KOPT-K1 (cell line): ENCODE measurements around the gene KCTD21.
A peak's percentile ranks its signal among the peaks of the same experiment; 100 is the strongest.
"Not testable (repeated sequence)": the region's sequence is repeated elsewhere in the genome, so short reads cannot be mapped to it uniquely, and the experiment has no call there.

Experiments used
- H3K27ac ChIP-seq: fragments of 200-600 bp; sonication (generic); 2 replicates; pipeline ENCODE4 v1.5.1; 2016; ENCODE audit warnings: antibody characterized with exemption, mild to moderate bottlenecking, low read depth, low read length; ENCODE audit not compliant: poor library complexity, severe bottlenecking
- H3K36me3 ChIP-seq: fragments of 200-600 bp; sonication (generic); 2 replicates; pipeline ENCODE4 v1.5.1; 2017; ENCODE audit warnings: antibody characterized with exemption, mild to moderate bottlenecking, low read length, moderate library complexity; ENCODE audit not compliant: insufficient read depth
- H3K9me3 ChIP-seq: fragments of 200-600 bp; sonication (generic); 2 replicates; pipeline ENCODE4 v1.5.1; 2017; ENCODE audit warnings: antibody characterized with exemption, low read length, mild to moderate bottlenecking; ENCODE audit not compliant: insufficient read depth, poor library complexity, severe bottlenecking

The KCTD21 gene

GRCh38 chr11:78222726-78223125 lies 34.3 kb upstream of the KCTD21 start:
- peaks cover 99% of the 10 kb centered on the region for H3K36me3 ChIP-seq
- H3K9me3 ChIP-seq, H3K27ac ChIP-seq: not testable (repeated sequence)

DNA sequence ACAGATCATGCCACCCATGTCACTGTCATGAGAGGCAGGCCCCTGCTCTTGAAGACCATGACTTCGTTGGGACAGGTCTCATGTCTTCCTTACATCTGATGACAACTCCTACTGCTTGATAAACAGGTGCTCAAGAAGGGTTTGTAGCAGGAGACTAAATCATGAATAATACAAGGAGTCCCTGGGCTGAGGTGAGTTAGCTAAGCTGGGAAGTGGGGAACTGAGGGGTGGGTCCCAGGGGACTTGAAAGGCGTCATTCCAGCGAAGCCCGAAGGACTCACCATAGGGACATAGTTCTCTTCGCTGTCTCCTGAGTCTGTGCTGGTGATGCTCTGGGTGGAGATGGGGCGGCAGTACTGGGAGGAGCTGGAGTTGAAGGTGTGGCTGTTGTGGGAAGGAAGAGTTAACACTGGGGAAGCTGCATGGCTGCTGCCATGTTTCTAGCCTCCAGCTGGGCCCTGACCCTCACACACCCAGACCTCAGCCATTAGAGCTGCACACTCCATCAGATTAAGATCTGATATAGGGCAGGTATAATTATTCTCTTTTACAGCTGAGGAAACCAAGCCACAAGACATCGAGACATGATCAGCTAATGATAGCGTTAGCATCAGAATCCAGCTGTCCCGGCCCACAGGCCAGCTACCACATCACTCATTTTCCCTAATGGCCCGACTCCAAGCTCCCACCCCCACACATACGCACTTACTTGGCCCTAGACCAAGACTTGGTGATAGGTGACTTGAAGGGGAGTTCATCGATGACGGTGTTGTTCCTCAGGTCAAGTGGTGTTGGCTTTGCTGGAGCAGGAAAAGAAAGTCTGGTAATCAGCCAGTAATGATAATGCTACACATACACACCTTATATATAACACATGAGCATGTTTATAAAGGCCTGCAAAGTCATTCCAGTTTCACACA lies 33.2 kb upstream of the KCTD21 start:
- Histone ChIP-seq H3K9me3 (no peaks in the 10 kb centered on the region), H3K27ac (peak overlapping the region; percentile 17), H3K36me3 (peaks cover 99% of the 10 kb centered on the region)

- Histone ChIP-seq H3K36me3 (peaks cover 99% of the 10 kb centered on the region), H3K9me3 (no peaks in the 10 kb centered on the region)
Measured at GRCh38 chr11:78220218-78221157, 32.1 kb upstream of the KCTD21 start.

DNA sequence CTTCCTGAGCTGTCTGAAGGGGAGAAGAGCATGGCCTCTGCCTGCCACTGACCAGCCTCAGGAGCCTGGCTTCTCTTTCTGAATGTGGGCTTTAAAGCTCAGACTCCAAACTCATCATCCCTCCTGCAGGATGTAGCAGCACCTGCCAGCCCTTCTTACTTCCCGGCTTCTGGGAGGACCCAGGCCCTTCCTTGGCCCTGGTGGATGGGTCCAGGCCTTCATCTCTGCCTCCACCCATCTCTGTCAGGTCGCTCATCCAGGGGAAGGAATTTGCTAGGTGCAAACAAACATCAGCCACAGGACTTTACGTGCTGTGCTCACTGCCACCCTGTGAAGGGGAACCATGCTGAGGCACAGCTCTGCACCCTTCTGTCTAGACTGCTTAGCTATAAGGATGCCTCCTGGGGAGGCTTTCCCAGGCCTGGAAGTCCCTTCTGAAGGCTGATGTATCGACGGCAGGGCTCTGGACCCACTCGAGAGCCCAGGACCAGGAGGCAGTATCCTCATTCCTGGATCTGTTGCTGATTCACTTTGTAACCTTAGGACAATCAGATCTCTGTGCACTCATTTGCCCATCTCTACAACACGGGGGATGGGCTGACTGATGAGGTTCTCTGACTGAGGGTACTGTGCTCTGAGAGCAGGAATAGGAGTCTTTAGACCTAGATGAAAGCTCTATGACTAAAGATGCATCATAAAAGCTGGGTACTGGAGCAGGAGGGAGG lies 31.2 kb upstream of the KCTD21 start:
- Histone ChIP-seq H3K27ac (peak overlapping the region; percentile 12), H3K9me3 (no peaks in the 10 kb centered on the region), H3K36me3 (peaks cover 99% of the 10 kb centered on the region)

More at GRCh38 chr11:78220218-78221157, 32.1 kb upstream of the KCTD21 start:
- H3K27ac ChIP-seq = peak overlapping the region; percentile 12

- H3K27ac ChIP-seq = peak overlapping the region; percentile 7
- H3K36me3 ChIP-seq = peaks cover 99% of the 10 kb centered on the region
- H3K9me3 ChIP-seq = no peaks in the 10 kb centered on the region
Measured at GRCh38 chr11:78218707-78219492, 30.5 kb upstream of the KCTD21 start.

DNA sequence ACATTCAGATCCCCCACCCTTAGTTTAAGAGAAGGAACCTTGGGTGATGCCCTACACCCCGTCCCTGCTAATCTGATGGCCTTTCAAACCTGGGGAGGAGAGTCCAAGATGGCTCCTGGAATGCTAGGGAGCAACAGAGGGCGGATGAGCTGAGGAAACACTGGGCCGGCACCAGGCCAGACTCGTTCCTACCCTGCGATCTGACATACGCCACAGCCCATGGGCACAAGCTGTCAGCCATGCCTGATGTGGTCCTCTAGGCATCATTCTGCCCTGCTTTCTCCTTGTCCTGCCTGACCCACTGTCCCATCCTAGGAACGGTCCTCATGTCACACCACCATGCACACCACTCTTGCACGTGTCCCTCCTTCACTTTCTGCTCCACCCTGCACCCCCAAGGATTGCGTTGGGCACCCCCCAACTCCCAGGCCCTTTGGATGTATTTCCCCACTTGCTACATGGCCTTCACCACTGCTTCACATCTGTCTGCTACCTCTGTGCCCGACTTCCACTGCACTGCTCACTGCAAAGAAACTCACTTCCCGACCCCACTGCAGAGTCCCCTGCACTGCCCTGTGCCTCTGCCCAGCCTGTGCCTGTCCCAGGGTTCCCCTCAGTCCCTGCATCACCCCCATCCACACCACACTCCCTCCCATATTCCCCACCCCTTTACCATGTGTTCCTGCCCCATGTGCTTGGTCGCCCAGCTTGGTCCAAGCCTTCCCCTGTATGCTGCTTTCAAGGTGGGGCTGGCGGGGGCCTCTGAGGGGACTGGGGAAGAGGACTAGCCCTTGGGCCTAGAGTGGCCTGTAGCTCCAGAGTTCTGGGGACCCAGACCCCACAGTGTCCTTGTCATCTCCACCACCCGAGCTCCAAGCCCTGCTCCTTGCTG lies 29.5 kb upstream of the KCTD21 start:
- Histone ChIP-seq H3K36me3 (peaks cover 99% of the 10 kb centered on the region), H3K9me3 (no peaks in the 10 kb centered on the region), H3K27ac (peak overlapping the region; percentile 63)

- peak overlapping the region; percentile 63 for H3K27ac ChIP-seq
- peaks cover 94% of the 10 kb centered on the region for H3K36me3 ChIP-seq
- no peaks in the 10 kb centered on the region for H3K9me3 ChIP-seq
Measured at GRCh38 chr11:78216571-78217287, 28.3 kb upstream of the KCTD21 start.

DNA sequence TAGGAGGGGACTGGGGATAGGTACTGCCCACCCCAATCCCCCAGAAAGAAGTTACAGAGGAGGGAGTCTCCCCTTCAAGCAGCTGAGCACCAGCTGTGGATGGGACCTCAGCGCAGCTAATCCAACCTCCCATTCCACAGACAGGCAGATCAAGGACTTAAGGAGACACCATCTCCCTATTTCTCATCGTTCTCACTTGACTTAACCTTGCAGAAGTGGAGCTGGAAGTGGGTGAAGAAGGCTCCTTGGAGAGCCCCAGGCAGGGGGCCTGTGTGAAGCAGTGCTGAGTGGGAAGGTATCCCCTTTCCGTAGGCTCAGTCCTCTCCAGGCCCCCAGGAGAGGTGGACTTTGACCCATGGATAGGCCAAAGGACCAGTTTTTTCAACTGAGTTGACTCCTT lies 27.6 kb upstream of the KCTD21 start:
- H3K27ac ChIP-seq = peak overlapping the region; percentile 63
- peaks cover 87% of the 10 kb centered on the region for H3K36me3 ChIP-seq
- no peaks in the 10 kb centered on the region for H3K9me3 ChIP-seq

- H3K36me3 ChIP-seq = peaks cover 77% of the 10 kb centered on the region
- no peaks in the 10 kb centered on the region for H3K9me3 ChIP-seq
- peak overlapping the region; percentile 63 for H3K27ac ChIP-seq
Measured at GRCh38 chr11:78214331-78215194, 26.1 kb upstream of the KCTD21 start.

DNA sequence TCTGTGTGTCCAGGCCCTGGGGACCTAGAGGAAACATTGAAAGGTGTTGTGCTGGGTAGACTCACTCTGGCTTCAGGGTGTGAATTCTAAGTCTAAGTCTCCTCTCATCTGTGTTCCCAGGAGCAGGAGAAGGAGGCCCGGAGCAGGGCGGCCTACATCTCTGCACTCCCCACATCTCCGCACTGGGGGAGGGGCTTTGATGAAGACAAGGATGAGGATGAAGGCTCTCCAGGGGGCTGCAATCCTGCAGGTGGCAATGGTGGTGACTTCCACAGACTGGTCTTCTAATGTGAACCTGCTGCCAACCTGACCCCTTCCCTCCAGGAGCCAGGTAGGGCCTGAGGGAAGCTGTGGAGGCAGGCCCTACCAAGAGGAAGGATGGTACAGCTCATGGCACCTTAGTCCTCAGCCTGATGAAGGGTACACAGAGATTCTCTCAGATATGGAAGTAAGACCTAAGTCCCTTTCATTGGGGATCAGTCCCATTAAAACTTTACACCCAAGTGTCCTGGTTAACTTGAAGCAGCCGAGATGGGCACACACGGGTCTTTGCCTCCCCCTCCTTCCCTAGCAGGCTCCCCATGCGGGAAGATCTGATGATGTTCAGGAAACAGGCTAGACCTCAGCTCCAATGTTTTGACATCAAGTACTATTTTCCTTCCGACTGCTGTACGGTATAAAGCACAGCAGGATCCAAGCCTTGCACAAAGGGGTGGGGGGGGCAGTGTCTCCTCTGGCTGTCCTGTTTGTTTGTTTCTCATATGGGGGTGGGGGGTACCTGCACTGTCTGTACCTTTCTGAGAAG lies 25.3 kb upstream of the KCTD21 start:
- Histone ChIP-seq H3K36me3 (peaks cover 70% of the 10 kb centered on the region), H3K27ac (peak overlapping the region; percentile 63), H3K9me3 (no peaks in the 10 kb centered on the region)

- Histone ChIP-seq H3K27ac (peak overlapping the region; percentile 63), H3K36me3 (peaks cover 61% of the 10 kb centered on the region), H3K9me3 (no peaks in the 10 kb centered on the region)
Measured at GRCh38 chr11:78212586-78213371, 24.4 kb upstream of the KCTD21 start.
